ENCODE results near the gene GNA12. TPM values are rescaled to one million over a fixed set of nuclear protein-coding genes. Genes with fewer than 3 reads are reported as not detected.
A peak's percentile ranks its signal among the peaks of the same experiment; 100 is the strongest.

Gene GNA12
- total and polyA plus RNA-seq, 2 of the 4 experiments (the other 2 are of a cell fraction) = 14.3 to 93.9 TPM

DNA sequence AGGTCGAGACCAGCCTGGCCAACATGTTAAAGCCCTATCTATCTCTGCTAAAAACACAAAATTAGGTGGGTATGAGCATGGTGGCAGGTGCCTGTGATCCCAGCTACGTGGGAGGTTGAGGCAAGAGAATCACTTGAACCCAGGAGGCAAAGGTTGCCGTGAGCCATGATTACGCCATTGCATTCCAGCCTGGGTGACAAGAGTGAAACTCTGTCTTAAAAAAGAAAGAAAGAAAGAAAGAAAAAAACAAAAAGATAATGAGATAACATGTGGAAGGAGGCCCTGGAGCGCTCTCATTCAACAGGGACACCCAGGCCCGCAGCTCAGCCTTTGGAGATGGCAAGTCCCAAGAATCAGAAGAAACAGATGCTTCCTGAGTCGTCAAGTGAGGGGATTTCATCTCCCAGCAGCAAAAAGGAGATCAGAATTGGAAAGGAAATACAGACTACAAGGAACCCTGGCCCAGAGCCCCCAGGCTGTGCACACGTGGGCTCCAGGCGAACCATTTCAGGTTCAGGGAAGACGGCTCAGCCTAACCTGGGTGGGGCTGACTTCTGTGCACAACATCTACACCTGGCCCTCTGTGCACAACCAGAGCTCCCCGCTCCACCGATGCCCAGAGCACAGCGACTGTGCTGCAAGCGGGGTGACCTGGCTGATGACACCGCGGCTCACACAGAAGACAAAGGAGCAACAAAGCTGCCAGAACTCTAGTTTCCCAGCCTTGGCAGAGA, 33.3 kb downstream of the GNA12 start:
- Histone ChIP-seq H4K91ac (ENCODE audit: insufficient read depth, low read depth, low read length) (peak overlapping the region; percentile 45; the same call in 1 of the 2 replicates), H3K56ac (ENCODE audit: extremely low read depth, insufficient read depth, low read length) (no peak overlapping the region), H3K4me2 (ENCODE audit: low read depth, low read length) (no peak overlapping the region), H3K27ac (ENCODE audit: insufficient read depth, low read length) (peak overlapping the region; percentile 47; the same call in 1 of the 2 replicates), H3K9me3 (ENCODE audit: control insufficient read depth, insufficient read depth, low read length) (no peaks in the 10 kb centered on the region), H2BK5ac (ENCODE audit: low read depth, low read length, poor library complexity, severe bottlenecking) (peak overlapping the region; percentile 41), H2BK120ac (ENCODE audit: low read depth, low read length) (peak overlapping the region; percentile 27; the same call in 1 of the 2 replicates), H3K18ac (ENCODE audit: low read depth, low read length) (no peak overlapping the region), H3K4me1 (ENCODE audit: control insufficient read depth, insufficient read depth, low read length) (peaks cover 52% of the 10 kb centered on the region), H4K8ac (ENCODE audit: low read depth in 2 of 2, low read length in 2 of 2) (peak overlapping the region in 1 of 2 experiments; percentile 46; a peak in 1 of 4 replicates), H3K9me1 (ENCODE audit: insufficient read depth, low read length) (peaks cover 33% of the 10 kb centered on the region), H2BK20ac (ENCODE audit: low read depth, low read length) (no peak overlapping the region), H3K36me3 (ENCODE audit: control insufficient read depth, insufficient read depth, low read length) (peaks cover 3% of the 10 kb centered on the region; the same call in 1 of the 2 replicates), H2AFZ (replicated peaks; ENCODE audit: low read length, poor library complexity) (no peak overlapping the region), H3K79me1 (ENCODE audit: low read depth in 1 of 2, low read length in 2 of 2) (peaks cover 54 to 88% of the 10 kb centered on the region in 2 experiments), H4K20me1 (ENCODE audit: insufficient read depth, low read length) (peaks cover 10% of the 10 kb centered on the region; the same call in 1 of the 2 replicates), H4K5ac (ENCODE audit: low read depth, low read length) (no peak overlapping the region), H2BK15ac (ENCODE audit: low read depth, low read length) (peak overlapping the region; percentile 20; the same call in 1 of the 3 replicates), H2AK9ac (replicated peaks; ENCODE audit: low read depth, low read length, poor library complexity) (no peak overlapping the region), H3K9ac (ENCODE audit: low read depth, low read length) (no peak overlapping the region), H3K23ac (ENCODE audit: low read depth, low read length) (no peak overlapping the region; the same call in 1 of the 2 replicates), H3K4me3 (ENCODE audit: insufficient read depth, low read depth, low read length) (no peak overlapping the region), H3K27me3 (ENCODE audit: control insufficient read depth, insufficient read depth, low read length) (no peaks in the 10 kb centered on the region), H3K4ac (ENCODE audit: low read depth, low read length) (peak overlapping the region; percentile 60), H2AK5ac (ENCODE audit: low read depth, low read length) (peak overlapping the region; percentile 62), H3K14ac (replicated peaks; ENCODE audit: low read depth, low read length) (peak overlapping the region; percentile 64)
- dilution Hi-C loops (cut with HindIII; ENCODE audit: low sequenced_read_pairs, unreplicated experiment) = no loop called here
- ChIA-PET POLR2A (ENCODE audit: unreplicated experiment) (no interaction called here), CTCF (no interaction called here)
- ATAC-seq (ENCODE audit: low read depth) (no peak), DNase-seq (no peak)
- TF ChIP-seq FOS (IDR thresholded peaks at IDR 0.05; ENCODE audit: low read depth, low read length) (no peak), MXI1 (IDR thresholded peaks at IDR 0.05; ENCODE audit: borderline replicate concordance, low read depth, low read length) (no peak), POLR2A (IDR thresholded peaks at IDR 0.05; ENCODE audit: low read depth, low read length) (no peak), BHLHE40 (IDR thresholded peaks at IDR 0.05; ENCODE audit: low read depth, low read length) (no peak), RFX5 (IDR thresholded peaks at IDR 0.05; ENCODE audit: low read depth, low read length) (no peak), RCOR1 (IDR thresholded peaks at IDR 0.05; ENCODE audit: insufficient replicate concordance, low read length) (no peak), NFE2L2 (IDR thresholded peaks at IDR 0.05; ENCODE audit: low read depth, low read length) (no peak), CHD1 (IDR thresholded peaks at IDR 0.05; ENCODE audit: low read depth, low read length) (no peak), RAD21 (IDR thresholded peaks at IDR 0.05; ENCODE audit: low read length) (no peak), CEBPB (IDR thresholded peaks at IDR 0.05; ENCODE audit: low read depth, low read length) (no peak)
- TF ChIP-seq, protein P1, sequence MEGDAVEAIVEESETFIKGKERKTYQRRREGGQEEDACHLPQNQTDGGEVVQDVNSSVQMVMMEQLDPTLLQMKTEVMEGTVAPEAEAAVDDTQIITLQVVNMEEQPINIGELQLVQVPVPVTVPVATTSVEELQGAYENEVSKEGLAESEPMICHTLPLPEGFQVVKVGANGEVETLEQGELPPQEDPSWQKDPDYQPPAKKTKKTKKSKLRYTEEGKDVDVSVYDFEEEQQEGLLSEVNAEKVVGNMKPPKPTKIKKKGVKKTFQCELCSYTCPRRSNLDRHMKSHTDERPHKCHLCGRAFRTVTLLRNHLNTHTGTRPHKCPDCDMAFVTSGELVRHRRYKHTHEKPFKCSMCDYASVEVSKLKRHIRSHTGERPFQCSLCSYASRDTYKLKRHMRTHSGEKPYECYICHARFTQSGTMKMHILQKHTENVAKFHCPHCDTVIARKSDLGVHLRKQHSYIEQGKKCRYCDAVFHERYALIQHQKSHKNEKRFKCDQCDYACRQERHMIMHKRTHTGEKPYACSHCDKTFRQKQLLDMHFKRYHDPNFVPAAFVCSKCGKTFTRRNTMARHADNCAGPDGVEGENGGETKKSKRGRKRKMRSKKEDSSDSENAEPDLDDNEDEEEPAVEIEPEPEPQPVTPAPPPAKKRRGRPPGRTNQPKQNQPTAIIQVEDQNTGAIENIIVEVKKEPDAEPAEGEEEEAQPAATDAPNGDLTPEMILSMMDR (conservative IDR thresholded peaks at IDR 0.05; ENCODE audit: low read depth, low read length) = no peak
- TF ChIP-seq, protein P2, sequence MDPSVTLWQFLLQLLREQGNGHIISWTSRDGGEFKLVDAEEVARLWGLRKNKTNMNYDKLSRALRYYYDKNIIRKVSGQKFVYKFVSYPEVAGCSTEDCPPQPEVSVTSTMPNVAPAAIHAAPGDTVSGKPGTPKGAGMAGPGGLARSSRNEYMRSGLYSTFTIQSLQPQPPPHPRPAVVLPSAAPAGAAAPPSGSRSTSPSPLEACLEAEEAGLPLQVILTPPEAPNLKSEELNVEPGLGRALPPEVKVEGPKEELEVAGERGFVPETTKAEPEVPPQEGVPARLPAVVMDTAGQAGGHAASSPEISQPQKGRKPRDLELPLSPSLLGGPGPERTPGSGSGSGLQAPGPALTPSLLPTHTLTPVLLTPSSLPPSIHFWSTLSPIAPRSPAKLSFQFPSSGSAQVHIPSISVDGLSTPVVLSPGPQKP (IDR thresholded peaks at IDR 0.05; ENCODE audit: borderline replicate concordance, low read depth, low read length) = no peak
- in situ Hi-C loops (cut with MboI; ENCODE audit: low sequenced_read_pairs) = no loop called here
- no TSS peak for BruUV-seq (replicated peaks)
- intact Hi-C loops (cut with micrococcal nuclease) = no loop called here
- 93% methylated on average over 10 of the region's 16 CpGs; no CpG with 5 or more reads in 1 of the 2 experiments for WGBS, 2 experiments (ENCODE audit: extremely low coverage in 2 of 2, insufficient read length in 1 of 2)

All from IMR-90 (cell line).